ENCODE measurements around the gene OSBPL9. TPM values are rescaled to one million over a fixed set of nuclear protein-coding genes. Genes with fewer than 3 reads are reported as not detected.

The OSBPL9 gene
- total and polyA plus RNA-seq, 2 experiments from 2014 or later, result 82.7 to 102 TPM

- Histone ChIP-seq H4K20me1 (replicated peaks; ENCODE audit: insufficient read depth) (no peaks in the 10 kb centered on the region), H3F3A (replicated peaks; ENCODE audit: low read depth) (no peaks in the 10 kb centered on the region), H2AFZ (no peak overlapping the region), H3K79me2 (replicated peaks; ENCODE audit: insufficient read depth) (peaks cover 11% of the 10 kb centered on the region; the same call in 1 of the 2 replicates), H3K4me1 (ENCODE audit: insufficient read depth) (peaks cover 27% of the 10 kb centered on the region; the same call in 1 of the 2 replicates), H3K4me2 (no peak overlapping the region), H3K9me2 (ENCODE audit: insufficient read depth) (no peaks in the 10 kb centered on the region), H3K27me3 (ENCODE audit: insufficient read depth) (no peaks in the 10 kb centered on the region), H3K4me3 (no peak overlapping the region), H3K27ac (ENCODE audit: low read depth) (no peak overlapping the region), H3K36me3 (ENCODE audit: insufficient read depth) (no peaks in the 10 kb centered on the region)
- peaks cover 20% of the 10 kb centered on the region for H3K4me1 Mint-ChIP-seq
- no peak overlapping the region for H3K4me3 Mint-ChIP-seq
- DNase-seq (ENCODE audit: low spot score) (no peak), ATAC-seq (no peak)
- H3K9me3 Mint-ChIP-seq, result no peaks in the 10 kb centered on the region
- TF ChIP-seq ETS1 (IDR thresholded peaks at IDR 0.05), result no peak
- TF ChIP-seq REST (IDR thresholded peaks at IDR 0.05; ENCODE audit: unreplicated experiment), result no peak
- no peak for TF ChIP-seq CREB1 (CRISPR knock-in tag; IDR thresholded peaks at IDR 0.05; ENCODE audit: low read depth)
- TF ChIP-seq ZNF114 (CRISPR knock-in tag; IDR thresholded peaks at IDR 0.05), result no peak
- TF ChIP-seq STAT1 (IDR thresholded peaks at IDR 0.05; ENCODE audit: unreplicated experiment), result no peak
- TF ChIP-seq JUNB (IDR thresholded peaks at IDR 0.05; ENCODE audit: unreplicated experiment), result no peak
- no peak for TF ChIP-seq EZH2 (IDR thresholded peaks at IDR 0.05; ENCODE audit: low read depth, unreplicated experiment)
- TF ChIP-seq ZNF331 (CRISPR knock-in tag; IDR thresholded peaks at IDR 0.05; ENCODE audit: low read depth), result no peak
- no peak for TF ChIP-seq NANOG (IDR thresholded peaks at IDR 0.05; ENCODE audit: borderline replicate concordance)
- TF ChIP-seq EZH2phosphoT487 (IDR thresholded peaks at IDR 0.05; ENCODE audit: unreplicated experiment), result no peak
- TF ChIP-seq CTCF (conservative IDR thresholded peaks at IDR 0.05; ENCODE audit: low read depth in 2 of 2), result no peak
- TF ChIP-seq, protein P1, sequence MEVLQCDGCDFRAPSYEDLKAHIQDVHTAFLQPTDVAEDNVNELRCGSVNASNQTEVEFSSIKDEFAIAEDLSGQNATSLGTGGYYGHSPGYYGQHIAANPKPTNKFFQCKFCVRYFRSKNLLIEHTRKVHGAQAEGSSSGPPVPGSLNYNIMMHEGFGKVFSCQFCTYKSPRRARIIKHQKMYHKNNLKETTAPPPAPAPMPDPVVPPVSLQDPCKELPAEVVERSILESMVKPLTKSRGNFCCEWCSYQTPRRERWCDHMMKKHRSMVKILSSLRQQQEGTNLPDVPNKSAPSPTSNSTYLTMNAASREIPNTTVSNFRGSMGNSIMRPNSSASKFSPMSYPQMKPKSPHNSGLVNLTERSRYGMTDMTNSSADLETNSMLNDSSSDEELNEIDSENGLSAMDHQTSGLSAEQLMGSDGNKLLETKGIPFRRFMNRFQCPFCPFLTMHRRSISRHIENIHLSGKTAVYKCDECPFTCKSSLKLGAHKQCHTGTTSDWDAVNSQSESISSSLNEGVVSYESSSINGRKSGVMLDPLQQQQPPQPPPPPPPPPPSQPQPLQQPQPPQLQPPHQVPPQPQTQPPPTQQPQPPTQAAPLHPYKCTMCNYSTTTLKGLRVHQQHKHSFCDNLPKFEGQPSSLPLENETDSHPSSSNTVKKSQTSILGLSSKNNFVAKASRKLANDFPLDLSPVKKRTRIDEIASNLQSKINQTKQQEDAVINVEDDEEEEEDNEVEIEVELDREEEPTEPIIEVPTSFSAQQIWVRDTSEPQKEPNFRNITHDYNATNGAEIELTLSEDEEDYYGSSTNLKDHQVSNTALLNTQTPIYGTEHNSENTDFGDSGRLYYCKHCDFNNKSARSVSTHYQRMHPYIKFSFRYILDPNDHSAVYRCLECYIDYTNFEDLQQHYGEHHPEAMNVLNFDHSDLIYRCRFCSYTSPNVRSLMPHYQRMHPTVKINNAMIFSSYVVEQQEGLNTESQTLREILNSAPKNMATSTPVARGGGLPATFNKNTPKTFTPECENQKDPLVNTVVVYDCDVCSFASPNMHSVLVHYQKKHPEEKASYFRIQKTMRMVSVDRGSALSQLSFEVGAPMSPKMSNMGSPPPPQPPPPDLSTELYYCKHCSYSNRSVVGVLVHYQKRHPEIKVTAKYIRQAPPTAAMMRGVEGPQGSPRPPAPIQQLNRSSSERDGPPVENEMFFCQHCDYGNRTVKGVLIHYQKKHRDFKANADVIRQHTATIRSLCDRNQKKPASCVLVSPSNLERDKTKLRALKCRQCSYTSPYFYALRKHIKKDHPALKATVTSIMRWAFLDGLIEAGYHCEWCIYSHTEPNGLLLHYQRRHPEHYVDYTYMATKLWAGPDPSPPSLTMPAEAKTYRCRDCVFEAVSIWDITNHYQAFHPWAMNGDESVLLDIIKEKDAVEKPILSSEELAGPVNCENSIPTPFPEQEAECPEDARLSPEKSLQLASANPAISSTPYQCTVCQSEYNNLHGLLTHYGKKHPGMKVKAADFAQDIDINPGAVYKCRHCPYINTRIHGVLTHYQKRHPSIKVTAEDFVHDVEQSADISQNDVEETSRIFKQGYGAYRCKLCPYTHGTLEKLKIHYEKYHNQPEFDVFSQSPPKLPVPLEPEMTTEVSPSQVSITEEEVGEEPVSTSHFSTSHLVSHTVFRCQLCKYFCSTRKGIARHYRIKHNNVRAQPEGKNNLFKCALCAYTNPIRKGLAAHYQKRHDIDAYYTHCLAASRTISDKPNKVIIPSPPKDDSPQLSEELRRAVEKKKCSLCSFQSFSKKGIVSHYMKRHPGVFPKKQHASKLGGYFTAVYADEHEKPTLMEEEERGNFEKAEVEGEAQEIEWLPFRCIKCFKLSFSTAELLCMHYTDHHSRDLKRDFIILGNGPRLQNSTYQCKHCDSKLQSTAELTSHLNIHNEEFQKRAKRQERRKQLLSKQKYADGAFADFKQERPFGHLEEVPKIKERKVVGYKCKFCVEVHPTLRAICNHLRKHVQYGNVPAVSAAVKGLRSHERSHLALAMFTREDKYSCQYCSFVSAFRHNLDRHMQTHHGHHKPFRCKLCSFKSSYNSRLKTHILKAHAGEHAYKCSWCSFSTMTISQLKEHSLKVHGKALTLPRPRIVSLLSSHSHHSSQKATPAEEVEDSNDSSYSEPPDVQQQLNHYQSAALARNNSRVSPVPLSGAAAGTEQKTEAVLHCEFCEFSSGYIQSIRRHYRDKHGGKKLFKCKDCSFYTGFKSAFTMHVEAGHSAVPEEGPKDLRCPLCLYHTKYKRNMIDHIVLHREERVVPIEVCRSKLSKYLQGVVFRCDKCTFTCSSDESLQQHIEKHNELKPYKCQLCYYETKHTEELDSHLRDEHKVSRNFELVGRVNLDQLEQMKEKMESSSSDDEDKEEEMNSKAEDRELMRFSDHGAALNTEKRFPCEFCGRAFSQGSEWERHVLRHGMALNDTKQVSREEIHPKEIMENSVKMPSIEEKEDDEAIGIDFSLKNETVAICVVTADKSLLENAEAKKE (CRISPR knock-in tag; IDR thresholded peaks at IDR 0.05), result no peak
- no peak for TF ChIP-seq POLR2AphosphoS5 (IDR thresholded peaks at IDR 0.05; ENCODE audit: low read depth)
- no peak overlapping the region for H3K27ac Mint-ChIP-seq
- no peaks in the 10 kb centered on the region for H3K36me3 Mint-ChIP-seq (ENCODE audit: low read depth)
- H3K27me3 Mint-ChIP-seq (ENCODE audit: insufficient read depth, low read depth, poor library complexity), result no peaks in the 10 kb centered on the region
Observed at GRCh38 chr1:51651552-51651942, 34.7 kb downstream of the OSBPL9 start.
